ENCODE results near the gene WDR62. TPM values are rescaled to one million over a fixed set of nuclear protein-coding genes. Genes with fewer than 3 reads are reported as not detected.

The WDR62 gene
- total and polyA plus RNA-seq, 4 donors = 0.86 to 2.2 (median 1.7) TPM

GRCh38 chr19:36041831-36042230 is 12.9 kb upstream of the WDR62 start:
- H3K27ac ChIP-seq (ENCODE audit: low read depth in 1 of 2, low read length in 1 of 2) = peak overlapping the region in 1 of 2 donors; percentile 56
- no peak overlapping the region for H3K4me3 ChIP-seq
- ATAC-seq (ENCODE audit: insufficient read depth, low FRiP score) = peak; percentile 11
- H3K9me3 ChIP-seq (ENCODE audit: control insufficient read depth in 4 of 4, insufficient read depth in 3 of 4, low read length in 3 of 4) = no peaks in the 10 kb centered on the region
- H3K9ac ChIP-seq (ENCODE audit: insufficient read depth in 1 of 2, low read length in 2 of 2) = no peak overlapping the region
- WGBS, 2 donors = 26 to 45% methylated on average over 3 of the region's 3 CpGs
- no peak for TF ChIP-seq CTCF (IDR thresholded peaks at IDR 0.05; ENCODE audit: control extremely low read depth, extremely low read depth)
- peaks cover 0 to 4% (median 2%) of the 10 kb centered on the region in 4 donors for H3K36me3 ChIP-seq (ENCODE audit: control insufficient read depth in 4 of 4, insufficient read depth in 4 of 4, low read length in 4 of 4)
- peak; percentile 34 to 53 (median 51) for DNase-seq
- H3K27me3 ChIP-seq (ENCODE audit: control insufficient read depth in 3 of 3, insufficient read depth in 3 of 3, low read length in 2 of 3) = no peaks in the 10 kb centered on the region
- peaks cover 0 to 2% (median 0%) of the 10 kb centered on the region in 5 donors for H3K4me1 ChIP-seq (ENCODE audit: control insufficient read depth in 5 of 5, insufficient read depth in 5 of 5, low read length in 5 of 5)

- ATAC-seq (ENCODE audit: insufficient read depth, low FRiP score) (no peak), DNase-seq (peak in 2 of 3 donors; percentile 14 to 42)
- no peak overlapping the region for H3K9ac ChIP-seq (ENCODE audit: insufficient read depth in 1 of 2, low read length in 2 of 2)
- H3K27ac ChIP-seq (ENCODE audit: low read depth in 1 of 2, low read length in 1 of 2) = no peak overlapping the region
- no peaks in the 10 kb centered on the region for H3K9me3 ChIP-seq (ENCODE audit: control insufficient read depth in 4 of 4, insufficient read depth in 3 of 4, low read length in 3 of 4)
- WGBS, 2 donors = 91 to 94% methylated on average over 2 of the region's 2 CpGs
- no peak for TF ChIP-seq CTCF (IDR thresholded peaks at IDR 0.05; ENCODE audit: control extremely low read depth, extremely low read depth)
- H3K4me1 ChIP-seq (ENCODE audit: control insufficient read depth in 5 of 5, insufficient read depth in 5 of 5, low read length in 5 of 5) = peaks cover 0 to 2% (median 0%) of the 10 kb centered on the region in 5 donors
- H3K4me3 ChIP-seq = no peak overlapping the region
- H3K27me3 ChIP-seq (ENCODE audit: control insufficient read depth in 3 of 3, insufficient read depth in 3 of 3, low read length in 2 of 3) = no peaks in the 10 kb centered on the region
- peaks cover 0 to 4% (median 0%) of the 10 kb centered on the region in 4 donors for H3K36me3 ChIP-seq (ENCODE audit: control insufficient read depth in 4 of 4, insufficient read depth in 4 of 4, low read length in 4 of 4)
Observed at GRCh38 chr19:36043952-36044351, 10.7 kb upstream of the WDR62 start.

- no peak for DNase-seq
- no peak overlapping the region for H3K9ac ChIP-seq (ENCODE audit: insufficient read depth in 1 of 2, low read length in 2 of 2)
- no peak overlapping the region for H3K27ac ChIP-seq (ENCODE audit: low read depth in 1 of 2, low read length in 1 of 2)
- no peaks in the 10 kb centered on the region for H3K36me3 ChIP-seq (ENCODE audit: control insufficient read depth in 4 of 4, insufficient read depth in 4 of 4, low read length in 4 of 4)
- H3K9me3 ChIP-seq (ENCODE audit: control insufficient read depth in 4 of 4, insufficient read depth in 3 of 4, low read length in 3 of 4) = no peaks in the 10 kb centered on the region
- H3K4me1 ChIP-seq (ENCODE audit: control insufficient read depth in 5 of 5, insufficient read depth in 5 of 5, low read length in 5 of 5) = peaks cover 0 to 2% (median 0%) of the 10 kb centered on the region in 5 donors
- no peak overlapping the region for H3K4me3 ChIP-seq
- no peak for TF ChIP-seq CTCF (IDR thresholded peaks at IDR 0.05; ENCODE audit: control extremely low read depth, extremely low read depth)
- no peak for ATAC-seq (ENCODE audit: insufficient read depth, low FRiP score)
- no peaks in the 10 kb centered on the region for H3K27me3 ChIP-seq (ENCODE audit: control insufficient read depth in 3 of 3, insufficient read depth in 3 of 3, low read length in 2 of 3)
- WGBS, 2 donors = 92 to 95% methylated on average over 5 of the region's 5 CpGs
Observed at GRCh38 chr19:36046443-36047050, 8.2 kb upstream of the WDR62 start.

- DNase-seq = no peak
- no peaks in the 10 kb centered on the region for H3K36me3 ChIP-seq (ENCODE audit: control insufficient read depth in 4 of 4, insufficient read depth in 4 of 4, low read length in 4 of 4)
- no peak for TF ChIP-seq CTCF (IDR thresholded peaks at IDR 0.05; ENCODE audit: control extremely low read depth, extremely low read depth)
- no peak overlapping the region for H3K4me3 ChIP-seq
- no peaks in the 10 kb centered on the region for H3K4me1 ChIP-seq (ENCODE audit: control insufficient read depth in 5 of 5, insufficient read depth in 5 of 5, low read length in 5 of 5)
- no peak overlapping the region for H3K9ac ChIP-seq (ENCODE audit: insufficient read depth in 1 of 2, low read length in 2 of 2)
- H3K9me3 ChIP-seq (ENCODE audit: control insufficient read depth in 4 of 4, insufficient read depth in 3 of 4, low read length in 3 of 4) = no peaks in the 10 kb centered on the region
- ATAC-seq (ENCODE audit: insufficient read depth, low FRiP score) = no peak
- no peaks in the 10 kb centered on the region for H3K27me3 ChIP-seq (ENCODE audit: control insufficient read depth in 3 of 3, insufficient read depth in 3 of 3, low read length in 2 of 3)
- H3K27ac ChIP-seq (ENCODE audit: low read depth in 1 of 2, low read length in 1 of 2) = no peak overlapping the region
Observed at GRCh38 chr19:36047835-36048234, 6.9 kb upstream of the WDR62 start.
